GM12874 (cell line): ENCODE data around the gene FOXR1.

Experiments
- CTCF ChIP-seq: IDR thresholded peaks from 2 replicates; pipeline ENCODE4 v1.5.1; 2011; ENCODE audit warnings: low read depth, mild to moderate bottlenecking, control low read depth, low read length, moderate library complexity; ENCODE audit not compliant: insufficient read depth

The FOXR1 gene

GRCh38 chr11:118997627-118998387, 26.2 kb downstream of the FOXR1 start, which contains the start of gene CENATAC:
Gene CENATAC, plus strand, starts transcription at chr11:118998138. Its CDS starts 60 bp downstream, at chr11:118998198.
- TF ChIP-seq CTCF, result no peak

- no peak for TF ChIP-seq CTCF
Measured at GRCh38 chr11:118998388-118998717, 26.8 kb downstream of the FOXR1 start.

DNA sequence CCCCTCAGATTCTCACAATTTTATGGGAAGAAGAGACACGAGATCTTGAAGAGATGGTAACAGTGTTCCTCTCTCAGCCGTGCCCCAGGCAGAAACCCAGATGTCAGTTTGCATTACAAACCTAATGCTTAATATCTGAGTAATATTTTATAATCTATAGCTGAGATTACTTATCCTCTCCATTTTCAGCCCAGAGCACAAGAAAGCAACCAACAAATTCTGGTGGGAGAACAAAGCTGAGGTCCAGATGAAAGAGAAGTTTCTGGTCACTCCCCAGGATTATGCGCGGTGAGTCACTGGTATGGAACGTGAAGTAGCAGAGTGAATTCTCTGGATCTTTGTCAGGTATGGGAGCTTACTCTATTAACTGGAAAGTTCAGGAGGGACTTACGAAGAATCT, 27.3 kb downstream of the FOXR1 start:
- TF ChIP-seq CTCF, result no peak

DNA sequence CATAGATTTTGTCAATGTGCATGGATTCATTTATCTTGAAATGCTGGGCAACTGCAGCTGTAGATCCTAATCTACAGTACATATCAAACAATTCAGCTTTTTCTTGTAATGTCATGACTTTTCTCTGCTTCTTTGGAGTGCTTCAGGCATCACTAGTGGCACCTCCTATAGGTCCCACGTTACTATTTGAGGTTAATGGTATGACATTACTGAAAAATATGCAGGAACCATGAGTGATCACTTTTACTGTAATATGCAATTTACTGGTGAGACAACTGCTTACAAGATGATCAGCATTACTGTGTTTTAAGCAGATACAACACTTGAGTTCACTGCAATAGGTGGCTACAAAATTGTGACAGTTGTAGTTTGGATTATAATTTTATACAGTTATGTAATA, 29.3 kb downstream of the FOXR1 start:
- no peak for TF ChIP-seq CTCF

- TF ChIP-seq CTCF, result no peak
Measured at GRCh38 chr11:119006656-119007055, 35.1 kb downstream of the FOXR1 start.

DNA sequence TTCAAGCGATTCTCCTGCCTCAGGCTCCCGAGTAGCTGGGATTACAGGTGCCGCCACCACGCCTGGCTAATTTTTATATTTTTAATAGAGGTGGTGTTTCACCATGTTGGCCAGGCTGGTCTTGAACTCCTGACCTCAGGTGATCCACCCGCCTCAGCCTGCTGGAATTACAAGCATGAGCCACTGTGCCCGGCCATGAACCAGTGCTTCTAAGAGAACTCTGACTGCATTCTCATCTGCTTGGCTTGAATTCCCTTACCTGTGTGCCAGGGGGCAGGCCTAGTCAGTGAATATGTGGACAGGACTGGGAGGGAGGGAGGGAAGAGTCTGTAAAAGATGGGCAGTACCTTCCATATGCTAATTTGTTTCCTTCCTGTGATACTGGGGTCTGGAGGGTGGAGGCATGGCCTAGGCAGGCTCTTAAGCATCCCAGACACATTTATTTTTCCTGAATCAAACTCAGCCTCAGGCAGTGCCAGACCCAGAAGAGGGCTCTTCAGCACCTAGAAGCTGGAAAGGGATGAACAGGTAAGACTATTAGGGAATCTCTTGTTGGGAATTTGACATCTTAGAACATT, 40.0 kb downstream of the FOXR1 start:
- no peak for TF ChIP-seq CTCF

DNA sequence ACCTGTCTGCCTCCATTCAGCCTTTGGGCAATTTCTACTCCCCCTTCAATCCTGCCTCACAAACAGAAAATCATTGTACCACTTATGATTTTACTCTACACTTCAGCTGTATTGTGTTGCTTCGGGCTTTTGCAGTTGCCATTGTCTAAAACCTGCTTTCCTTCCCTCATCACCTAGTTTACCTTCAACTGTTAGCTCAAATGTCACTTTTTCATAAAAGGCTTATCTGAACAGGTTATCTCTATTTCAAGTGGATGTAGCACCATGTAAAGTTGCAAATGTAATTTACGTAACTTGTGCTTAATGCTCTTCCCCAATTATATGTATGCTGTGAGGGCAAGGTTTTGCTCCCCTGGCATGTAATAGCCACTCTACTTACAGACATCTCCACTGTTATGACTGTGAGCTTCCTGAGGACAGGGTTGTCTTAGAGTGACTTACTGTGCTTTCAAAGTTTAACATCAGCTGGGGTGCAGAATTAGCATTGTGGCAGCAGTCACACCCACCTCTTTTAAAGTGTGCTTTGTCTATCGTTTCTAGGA, 41.1 kb downstream of the FOXR1 start:
- no peak for TF ChIP-seq CTCF
